ENCODE data around the gene KLK12. TPM values are rescaled to one million over a fixed set of nuclear protein-coding genes. Genes with fewer than 3 reads are reported as not detected.

The KLK12 gene
- total RNA-seq, 2 donors from 2014 or later: not detected

- H3K27me3 ChIP-seq (replicated peaks; ENCODE audit: insufficient read depth): no peaks in the 10 kb centered on the region
- no peak overlapping the region for H3K27ac ChIP-seq
- no peaks in the 10 kb centered on the region for H3K36me3 ChIP-seq
- DNase-seq (ENCODE audit: low spot score) (no peak), ATAC-seq (ENCODE audit: insufficient number of reproducible peaks, low FRiP score, low read depth) (no peak)
- H3K4me1 ChIP-seq (ENCODE audit: control insufficient read depth in 1 of 2, low read depth in 2 of 2): no peaks in the 10 kb centered on the region
- TF ChIP-seq, protein P1, sequence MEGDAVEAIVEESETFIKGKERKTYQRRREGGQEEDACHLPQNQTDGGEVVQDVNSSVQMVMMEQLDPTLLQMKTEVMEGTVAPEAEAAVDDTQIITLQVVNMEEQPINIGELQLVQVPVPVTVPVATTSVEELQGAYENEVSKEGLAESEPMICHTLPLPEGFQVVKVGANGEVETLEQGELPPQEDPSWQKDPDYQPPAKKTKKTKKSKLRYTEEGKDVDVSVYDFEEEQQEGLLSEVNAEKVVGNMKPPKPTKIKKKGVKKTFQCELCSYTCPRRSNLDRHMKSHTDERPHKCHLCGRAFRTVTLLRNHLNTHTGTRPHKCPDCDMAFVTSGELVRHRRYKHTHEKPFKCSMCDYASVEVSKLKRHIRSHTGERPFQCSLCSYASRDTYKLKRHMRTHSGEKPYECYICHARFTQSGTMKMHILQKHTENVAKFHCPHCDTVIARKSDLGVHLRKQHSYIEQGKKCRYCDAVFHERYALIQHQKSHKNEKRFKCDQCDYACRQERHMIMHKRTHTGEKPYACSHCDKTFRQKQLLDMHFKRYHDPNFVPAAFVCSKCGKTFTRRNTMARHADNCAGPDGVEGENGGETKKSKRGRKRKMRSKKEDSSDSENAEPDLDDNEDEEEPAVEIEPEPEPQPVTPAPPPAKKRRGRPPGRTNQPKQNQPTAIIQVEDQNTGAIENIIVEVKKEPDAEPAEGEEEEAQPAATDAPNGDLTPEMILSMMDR (IDR thresholded peaks at IDR 0.05): no peak
- H3K4me3 ChIP-seq: no peak overlapping the region
- no peaks in the 10 kb centered on the region for H3K9me3 ChIP-seq
Observed at GRCh38 chr19:51036519-51036918, 1.7 kb upstream of the KLK12 start.

DNA sequence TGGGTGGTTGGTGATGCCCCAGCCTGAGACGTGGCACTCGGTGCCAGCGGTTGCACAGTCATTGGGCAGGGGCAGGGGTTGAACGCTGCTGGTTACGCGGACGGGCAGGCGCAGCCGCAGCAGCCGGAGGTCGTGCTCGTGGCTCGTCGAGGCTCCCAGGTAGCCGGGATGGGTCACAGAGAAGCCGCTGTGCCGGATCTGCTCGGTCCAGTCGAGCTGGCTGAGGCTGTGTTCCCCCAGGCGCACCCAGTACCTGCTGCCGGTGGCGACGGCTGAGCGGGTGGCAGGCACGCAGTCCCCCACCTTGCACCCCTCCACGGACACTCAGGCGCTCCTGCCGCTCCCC is 2.9 kb downstream of the KLK12 start:
- no peaks in the 10 kb centered on the region for H3K27me3 ChIP-seq (replicated peaks; ENCODE audit: insufficient read depth)
- H3K4me3 ChIP-seq: no peak overlapping the region
- H3K27ac ChIP-seq: no peak overlapping the region
- ATAC-seq (ENCODE audit: insufficient number of reproducible peaks, low FRiP score, low read depth) (no peak), DNase-seq (ENCODE audit: low spot score) (no peak)
- no peaks in the 10 kb centered on the region for H3K9me3 ChIP-seq
- H3K4me1 ChIP-seq (ENCODE audit: control insufficient read depth in 1 of 2, low read depth in 2 of 2): no peaks in the 10 kb centered on the region
- no peaks in the 10 kb centered on the region for H3K36me3 ChIP-seq
- TF ChIP-seq, protein P1 (IDR thresholded peaks at IDR 0.05): no peak

- H3K4me1 ChIP-seq (ENCODE audit: control insufficient read depth in 1 of 2, low read depth in 2 of 2): no peaks in the 10 kb centered on the region
- no peaks in the 10 kb centered on the region for H3K9me3 ChIP-seq
- ATAC-seq (ENCODE audit: insufficient number of reproducible peaks, low FRiP score, low read depth) (no peak), DNase-seq (ENCODE audit: low spot score) (no peak)
- TF ChIP-seq, protein P1 (IDR thresholded peaks at IDR 0.05): no peak
- H3K4me3 ChIP-seq: no peak overlapping the region
- no peaks in the 10 kb centered on the region for H3K36me3 ChIP-seq
- H3K27ac ChIP-seq: no peak overlapping the region
- H3K27me3 ChIP-seq (replicated peaks; ENCODE audit: insufficient read depth): no peaks in the 10 kb centered on the region
Observed at GRCh38 chr19:51031220-51031879, 3.5 kb downstream of the KLK12 start.

GRCh38 chr19:51030631-51031030 is 4.2 kb downstream of the KLK12 start:
- TF ChIP-seq, protein P1 (IDR thresholded peaks at IDR 0.05): no peak
- H3K27me3 ChIP-seq (replicated peaks; ENCODE audit: insufficient read depth): no peaks in the 10 kb centered on the region
- no peaks in the 10 kb centered on the region for H3K36me3 ChIP-seq
- no peak overlapping the region for H3K4me3 ChIP-seq
- H3K4me1 ChIP-seq (ENCODE audit: control insufficient read depth in 1 of 2, low read depth in 2 of 2): no peaks in the 10 kb centered on the region
- DNase-seq (ENCODE audit: low spot score): no peak
- ATAC-seq (ENCODE audit: insufficient number of reproducible peaks, low FRiP score, low read depth): no peak
- H3K9me3 ChIP-seq: no peaks in the 10 kb centered on the region
- H3K27ac ChIP-seq: no peak overlapping the region

- H3K27me3 ChIP-seq (replicated peaks; ENCODE audit: insufficient read depth): no peaks in the 10 kb centered on the region
- H3K9me3 ChIP-seq: no peaks in the 10 kb centered on the region
- no peaks in the 10 kb centered on the region for H3K36me3 ChIP-seq
- no peak overlapping the region for H3K4me3 ChIP-seq
- DNase-seq (ENCODE audit: low spot score): no peak
- no peak for ATAC-seq (ENCODE audit: insufficient number of reproducible peaks, low FRiP score, low read depth)
- TF ChIP-seq, protein P1 (IDR thresholded peaks at IDR 0.05): no peak
- no peaks in the 10 kb centered on the region for H3K4me1 ChIP-seq (ENCODE audit: control insufficient read depth in 1 of 2, low read depth in 2 of 2)
- H3K27ac ChIP-seq: no peak overlapping the region
Observed at GRCh38 chr19:51029718-51030117, 5.1 kb downstream of the KLK12 start.
